ENCODE measurements around the gene LTC4S.

The LTC4S gene

DNA sequence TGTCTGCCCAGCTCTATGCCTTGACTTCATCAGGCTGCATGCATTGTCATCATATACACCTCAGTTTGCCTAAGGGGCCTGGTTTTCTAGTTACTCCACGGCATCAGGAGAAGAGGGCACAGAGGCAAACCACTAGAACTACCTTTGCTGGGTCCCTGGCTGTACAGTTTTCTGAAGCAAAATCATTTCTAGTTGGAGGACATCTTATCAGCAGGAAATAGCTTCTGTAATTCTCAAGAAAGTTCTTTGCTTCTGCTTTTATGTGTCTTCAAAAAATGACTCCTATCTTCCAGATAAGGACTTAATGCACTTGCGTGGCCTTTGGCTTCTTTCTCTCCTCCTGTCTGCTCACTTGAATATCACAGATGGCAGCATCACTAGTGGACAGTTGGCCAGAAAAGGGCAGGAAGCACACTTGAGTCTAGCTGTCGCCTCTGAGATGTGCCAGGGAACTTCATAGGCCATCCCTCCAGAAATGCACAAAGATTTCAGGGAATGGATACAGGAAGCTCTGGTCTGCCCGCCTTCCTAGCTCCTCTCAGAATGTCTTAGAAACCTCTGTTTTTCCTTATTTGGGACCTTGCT lies 22.4 kb upstream of the LTC4S start:
- H3K4me3 ChIP-seq (ENCODE audit: low read length) = no peak overlapping the region
- H3K9me3 ChIP-seq (replicated peaks; ENCODE audit: insufficient read depth, low read length) = no peaks in the 10 kb centered on the region
- DNase-seq = no peak
- H4K20me1 ChIP-seq (ENCODE audit: insufficient read depth, low read length) = no peaks in the 10 kb centered on the region
- H3K27me3 ChIP-seq (replicated peaks; ENCODE audit: insufficient read depth, low read length) = no peaks in the 10 kb centered on the region
- no peak overlapping the region for H3K4me2 ChIP-seq (ENCODE audit: low read depth, low read length)
- no peak overlapping the region for H3K9ac ChIP-seq (ENCODE audit: low read length)
- H3K36me3 ChIP-seq (replicated peaks; ENCODE audit: insufficient read depth, low read length) = peaks cover 2% of the 10 kb centered on the region; the same call in 1 of the 2 replicates
- H3K79me2 ChIP-seq (ENCODE audit: low read length) = peaks cover 19% of the 10 kb centered on the region
- H3K27ac ChIP-seq (ENCODE audit: low read length) = no peak overlapping the region
- no peak overlapping the region for H2AFZ ChIP-seq (ENCODE audit: low read length)
- TF ChIP-seq, protein P1, sequence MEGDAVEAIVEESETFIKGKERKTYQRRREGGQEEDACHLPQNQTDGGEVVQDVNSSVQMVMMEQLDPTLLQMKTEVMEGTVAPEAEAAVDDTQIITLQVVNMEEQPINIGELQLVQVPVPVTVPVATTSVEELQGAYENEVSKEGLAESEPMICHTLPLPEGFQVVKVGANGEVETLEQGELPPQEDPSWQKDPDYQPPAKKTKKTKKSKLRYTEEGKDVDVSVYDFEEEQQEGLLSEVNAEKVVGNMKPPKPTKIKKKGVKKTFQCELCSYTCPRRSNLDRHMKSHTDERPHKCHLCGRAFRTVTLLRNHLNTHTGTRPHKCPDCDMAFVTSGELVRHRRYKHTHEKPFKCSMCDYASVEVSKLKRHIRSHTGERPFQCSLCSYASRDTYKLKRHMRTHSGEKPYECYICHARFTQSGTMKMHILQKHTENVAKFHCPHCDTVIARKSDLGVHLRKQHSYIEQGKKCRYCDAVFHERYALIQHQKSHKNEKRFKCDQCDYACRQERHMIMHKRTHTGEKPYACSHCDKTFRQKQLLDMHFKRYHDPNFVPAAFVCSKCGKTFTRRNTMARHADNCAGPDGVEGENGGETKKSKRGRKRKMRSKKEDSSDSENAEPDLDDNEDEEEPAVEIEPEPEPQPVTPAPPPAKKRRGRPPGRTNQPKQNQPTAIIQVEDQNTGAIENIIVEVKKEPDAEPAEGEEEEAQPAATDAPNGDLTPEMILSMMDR (IDR thresholded peaks at IDR 0.05; ENCODE audit: low read length) = no peak
- no peak for TF ChIP-seq EZH2 (optimal IDR thresholded peaks at IDR 0.05; ENCODE audit: low read depth, low read length)
- no peak for TF ChIP-seq EZH2phosphoT487 (IDR thresholded peaks at IDR 0.05; ENCODE audit: low read length)
- no peaks in the 10 kb centered on the region for H3K4me1 ChIP-seq (ENCODE audit: low read length)
- no peaks in the 10 kb centered on the region for H3F3A ChIP-seq (ENCODE audit: insufficient read depth, low read length)
- no peaks in the 10 kb centered on the region for H3K9me2 ChIP-seq (replicated peaks; ENCODE audit: insufficient read depth, low read length)

DNA sequence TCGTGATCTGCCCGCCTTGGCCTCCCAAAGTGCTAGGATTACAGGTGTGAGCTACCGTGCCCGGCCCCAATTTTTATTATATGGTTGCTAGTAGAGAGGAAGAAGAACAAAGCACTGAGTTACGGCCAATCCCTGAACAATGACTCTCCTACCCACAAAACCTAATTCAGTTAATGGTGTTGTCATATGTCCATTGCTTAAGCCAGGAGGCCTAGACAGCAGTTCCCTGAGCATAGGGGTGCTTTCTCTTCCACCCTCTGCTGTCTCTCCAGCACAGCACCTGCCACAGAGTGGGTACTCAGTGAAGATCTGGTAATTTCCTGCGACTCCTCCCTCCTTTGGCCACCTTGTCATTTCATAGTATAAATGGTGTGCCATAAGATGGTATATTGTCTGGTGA lies 21.4 kb upstream of the LTC4S start:
- H3K4me1 ChIP-seq (ENCODE audit: low read length) = no peaks in the 10 kb centered on the region
- no peak for DNase-seq
- no peak overlapping the region for H2AFZ ChIP-seq (ENCODE audit: low read length)
- H3K9me2 ChIP-seq (replicated peaks; ENCODE audit: insufficient read depth, low read length) = no peaks in the 10 kb centered on the region
- H3K79me2 ChIP-seq (ENCODE audit: low read length) = peaks cover 9% of the 10 kb centered on the region
- H3K9me3 ChIP-seq (replicated peaks; ENCODE audit: insufficient read depth, low read length) = no peaks in the 10 kb centered on the region
- H3K36me3 ChIP-seq (replicated peaks; ENCODE audit: insufficient read depth, low read length) = no peaks in the 10 kb centered on the region; the same call in 1 of the 2 replicates
- no peaks in the 10 kb centered on the region for H4K20me1 ChIP-seq (ENCODE audit: insufficient read depth, low read length)
- no peak overlapping the region for H3K27ac ChIP-seq (ENCODE audit: low read length)
- H3K4me3 ChIP-seq (ENCODE audit: low read length) = no peak overlapping the region
- TF ChIP-seq EZH2 (optimal IDR thresholded peaks at IDR 0.05; ENCODE audit: low read depth, low read length) = no peak
- TF ChIP-seq EZH2phosphoT487 (IDR thresholded peaks at IDR 0.05; ENCODE audit: low read length) = no peak
- TF ChIP-seq, protein P1 (IDR thresholded peaks at IDR 0.05; ENCODE audit: low read length) = no peak
- no peaks in the 10 kb centered on the region for H3F3A ChIP-seq (ENCODE audit: insufficient read depth, low read length)
- no peaks in the 10 kb centered on the region for H3K27me3 ChIP-seq (replicated peaks; ENCODE audit: insufficient read depth, low read length)
- no peak overlapping the region for H3K4me2 ChIP-seq (ENCODE audit: low read depth, low read length)
- H3K9ac ChIP-seq (ENCODE audit: low read length) = no peak overlapping the region

DNA sequence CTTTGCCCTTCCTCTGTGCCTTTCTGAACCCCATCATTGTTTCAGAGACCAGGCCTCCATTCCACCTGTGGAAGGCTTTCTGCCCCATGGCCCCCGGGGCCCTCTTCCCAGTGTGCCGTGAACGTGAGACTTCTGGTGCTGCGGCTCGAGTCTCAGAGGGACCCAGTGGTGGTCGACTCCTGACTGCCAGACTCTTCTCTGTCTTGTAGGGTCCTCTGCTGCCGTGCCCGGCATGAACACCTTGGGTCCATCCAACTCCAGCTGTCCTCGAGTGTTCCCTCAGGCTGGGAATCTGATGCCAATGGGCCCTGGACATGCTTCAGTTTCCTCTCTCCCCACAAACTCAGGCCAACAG lies 20.1 kb upstream of the LTC4S start:
- H2AFZ ChIP-seq (ENCODE audit: low read length) = no peak overlapping the region
- DNase-seq = no peak
- H3F3A ChIP-seq (ENCODE audit: insufficient read depth, low read length) = no peaks in the 10 kb centered on the region
- H3K9me3 ChIP-seq (replicated peaks; ENCODE audit: insufficient read depth, low read length) = no peaks in the 10 kb centered on the region
- no peaks in the 10 kb centered on the region for H3K27me3 ChIP-seq (replicated peaks; ENCODE audit: insufficient read depth, low read length)
- no peak overlapping the region for H3K9ac ChIP-seq (ENCODE audit: low read length)
- TF ChIP-seq EZH2 (optimal IDR thresholded peaks at IDR 0.05; ENCODE audit: low read depth, low read length) (no peak), EZH2phosphoT487 (IDR thresholded peaks at IDR 0.05; ENCODE audit: low read length) (no peak)
- TF ChIP-seq, protein P1 (IDR thresholded peaks at IDR 0.05; ENCODE audit: low read length) = no peak
- no peak overlapping the region for H3K27ac ChIP-seq (ENCODE audit: low read length)
- H4K20me1 ChIP-seq (ENCODE audit: insufficient read depth, low read length) = no peaks in the 10 kb centered on the region
- H3K4me3 ChIP-seq (ENCODE audit: low read length) = no peak overlapping the region
- no peaks in the 10 kb centered on the region for H3K79me2 ChIP-seq (ENCODE audit: low read length)
- H3K9me2 ChIP-seq (replicated peaks; ENCODE audit: insufficient read depth, low read length) = no peaks in the 10 kb centered on the region
- H3K4me1 ChIP-seq (ENCODE audit: low read length) = no peaks in the 10 kb centered on the region
- H3K36me3 ChIP-seq (replicated peaks; ENCODE audit: insufficient read depth, low read length) = no peaks in the 10 kb centered on the region; the same call in 1 of the 2 replicates
- no peak overlapping the region for H3K4me2 ChIP-seq (ENCODE audit: low read depth, low read length)

Data from MM.1S (cell line).